ENCODE results near the gene GPX4.

DNA sequence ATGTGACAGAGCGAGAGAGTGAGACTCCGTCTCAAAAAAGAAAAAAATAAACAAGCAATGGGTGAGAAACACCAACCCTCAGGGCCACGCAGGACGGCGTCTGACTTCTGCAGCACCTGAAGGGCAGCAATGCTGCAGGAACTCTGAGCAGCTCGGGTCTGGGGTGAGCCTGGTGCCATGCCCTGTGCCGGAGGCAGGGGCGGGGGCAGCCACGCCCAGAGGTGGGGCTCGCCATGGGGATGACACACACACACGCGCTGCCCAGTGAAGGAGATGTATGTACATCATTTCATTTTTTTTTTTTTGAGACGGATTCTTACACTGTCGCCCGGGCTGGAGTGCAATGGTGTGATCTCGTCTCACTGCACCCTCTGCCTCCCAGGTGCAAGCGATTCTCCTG is 24.3 kb downstream of the GPX4 start:
- no peak for TF ChIP-seq POLR2AphosphoS5 (IDR thresholded peaks at IDR 0.05; ENCODE audit: low read depth, low read length)
- no peak for TF ChIP-seq TAF1 (IDR thresholded peaks at IDR 0.05; ENCODE audit: borderline replicate concordance, insufficient read depth, low read length)
- TF ChIP-seq, protein P1, sequence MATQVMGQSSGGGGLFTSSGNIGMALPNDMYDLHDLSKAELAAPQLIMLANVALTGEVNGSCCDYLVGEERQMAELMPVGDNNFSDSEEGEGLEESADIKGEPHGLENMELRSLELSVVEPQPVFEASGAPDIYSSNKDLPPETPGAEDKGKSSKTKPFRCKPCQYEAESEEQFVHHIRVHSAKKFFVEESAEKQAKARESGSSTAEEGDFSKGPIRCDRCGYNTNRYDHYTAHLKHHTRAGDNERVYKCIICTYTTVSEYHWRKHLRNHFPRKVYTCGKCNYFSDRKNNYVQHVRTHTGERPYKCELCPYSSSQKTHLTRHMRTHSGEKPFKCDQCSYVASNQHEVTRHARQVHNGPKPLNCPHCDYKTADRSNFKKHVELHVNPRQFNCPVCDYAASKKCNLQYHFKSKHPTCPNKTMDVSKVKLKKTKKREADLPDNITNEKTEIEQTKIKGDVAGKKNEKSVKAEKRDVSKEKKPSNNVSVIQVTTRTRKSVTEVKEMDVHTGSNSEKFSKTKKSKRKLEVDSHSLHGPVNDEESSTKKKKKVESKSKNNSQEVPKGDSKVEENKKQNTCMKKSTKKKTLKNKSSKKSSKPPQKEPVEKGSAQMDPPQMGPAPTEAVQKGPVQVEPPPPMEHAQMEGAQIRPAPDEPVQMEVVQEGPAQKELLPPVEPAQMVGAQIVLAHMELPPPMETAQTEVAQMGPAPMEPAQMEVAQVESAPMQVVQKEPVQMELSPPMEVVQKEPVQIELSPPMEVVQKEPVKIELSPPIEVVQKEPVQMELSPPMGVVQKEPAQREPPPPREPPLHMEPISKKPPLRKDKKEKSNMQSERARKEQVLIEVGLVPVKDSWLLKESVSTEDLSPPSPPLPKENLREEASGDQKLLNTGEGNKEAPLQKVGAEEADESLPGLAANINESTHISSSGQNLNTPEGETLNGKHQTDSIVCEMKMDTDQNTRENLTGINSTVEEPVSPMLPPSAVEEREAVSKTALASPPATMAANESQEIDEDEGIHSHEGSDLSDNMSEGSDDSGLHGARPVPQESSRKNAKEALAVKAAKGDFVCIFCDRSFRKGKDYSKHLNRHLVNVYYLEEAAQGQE (IDR thresholded peaks at IDR 0.05; ENCODE audit: insufficient read depth in 1 of 2, low read depth in 2 of 2, low read length in 2 of 2): no peak
- TF ChIP-seq FOXP2 (optimal IDR thresholded peaks at IDR 0.05; ENCODE audit: borderline replicate concordance, extremely low read depth, extremely low read length, insufficient read depth): no peak
